Suprapubic skin (tissue), 4 donors: ENCODE data around the gene CCDC87. TPM values are rescaled to one million over a fixed set of nuclear protein-coding genes. Genes with fewer than 3 reads are reported as not detected.

Experiments
- DNase-seq, 2 donors: peaks; one replicate each; pipeline ENCODE4 v3.0.0-alpha.2; 2019; ENCODE audit warnings: low spot score in 2 of 2
- H3K27ac ChIP-seq: fragments of 200-600 bp; sonication (generic); one replicate; pipeline ENCODE4 v1.5.1; 2019
- H3K27me3 ChIP-seq: fragments of 200-600 bp; sonication (generic); one replicate; pipeline ENCODE4 v1.5.1; 2019
- H3K36me3 ChIP-seq: fragments of 200-600 bp; sonication (generic); one replicate; pipeline ENCODE4 v1.5.1; 2019
- H3K4me1 ChIP-seq: fragments of 200-600 bp; sonication (generic); one replicate; pipeline ENCODE4 v1.5.1; 2019
- H3K4me3 ChIP-seq: fragments of 200-600 bp; sonication (generic); one replicate; pipeline ENCODE4 v1.5.1; 2019; ENCODE audit warnings: mild to moderate bottlenecking
- H3K9me3 ChIP-seq: fragments of 200-600 bp; sonication (generic); one replicate; pipeline ENCODE4 v1.5.1; 2019
- CTCF ChIP-seq, 2 donors: fragments of 200-600 bp in 1 of 2; fragments of 450-650 bp in 1 of 2; sonication (generic) in 1 of 2; IDR thresholded peaks; one replicate each; pipeline ENCODE4 v1.5.1; 2016 to 2019; ENCODE audit warnings: antibody characterized with exemption in 2 of 2, mild to moderate bottlenecking in 1 of 2, moderate library complexity in 1 of 2
- EP300 ChIP-seq: sonication (generic); formaldehyde crosslinking; IDR thresholded peaks from one replicate; pipeline ENCODE4 v1.6.1; 2017; ENCODE audit warnings: antibody characterized with exemption
- POLR2A ChIP-seq, 2 donors: fragments of 450-650 bp; IDR thresholded peaks; one replicate each; pipeline ENCODE4 v1.6.1; 2017; ENCODE audit warnings: antibody characterized with exemption in 2 of 2, mild to moderate bottlenecking in 2 of 2, moderate library complexity in 2 of 2
- POLR2AphosphoS5 ChIP-seq, 3 donors: sonication (generic); formaldehyde crosslinking; IDR thresholded peaks; one replicate each; pipeline ENCODE4 v1.6.1; 2017; ENCODE audit warnings: antibody characterized with exemption in 3 of 3
- WGBS: methylation state at CpG from one replicate; pipeline ENCODE4 v1.1.5; 2018; 5-methylcytosine and 5-hydroxymethylcytosine counted together
- total RNA-seq, 4 donors: library from RNA; depleted of rRNA; stranded (reverse); fragments of >200 nt; gene quantifications; one replicate each; pipeline ENCODE4 v1.1.0, GENCODE V29; 2016

The CCDC87 gene
- total RNA-seq, 4 donors from 2014 or later = 0.30 to 0.55 TPM; not detected in 2

- Histone ChIP-seq H3K4me3 (no peak overlapping the region), H3K9me3 (no peaks in the 10 kb centered on the region), H3K36me3 (peaks cover 29% of the 10 kb centered on the region), H3K4me1 (peaks cover 21% of the 10 kb centered on the region), H3K27ac (no peak overlapping the region), H3K27me3 (no peaks in the 10 kb centered on the region)
- WGBS = 92% methylated on average over 14 of the region's 14 CpGs
- DNase-seq = no peak
- TF ChIP-seq EP300 (no peak), POLR2A (IDR thresholded peaks at IDR 0.05) (no peak), POLR2AphosphoS5 (IDR thresholded peaks at IDR 0.05) (no peak), CTCF (IDR thresholded peaks at IDR 0.05) (no peak)
Observed at GRCh38 chr11:66564538-66564937, 28.3 kb downstream of the CCDC87 start.

GRCh38 chr11:66563832-66564231 is 29.0 kb downstream of the CCDC87 start:
- Histone ChIP-seq H3K9me3 (no peaks in the 10 kb centered on the region), H3K4me1 (peaks cover 25% of the 10 kb centered on the region), H3K27ac (no peak overlapping the region), H3K27me3 (no peaks in the 10 kb centered on the region), H3K36me3 (peaks cover 29% of the 10 kb centered on the region), H3K4me3 (no peak overlapping the region)
- no peak for TF ChIP-seq CTCF (IDR thresholded peaks at IDR 0.05)
- TF ChIP-seq POLR2A (IDR thresholded peaks at IDR 0.05) = no peak
- TF ChIP-seq EP300 = no peak
- no peak for TF ChIP-seq POLR2AphosphoS5 (IDR thresholded peaks at IDR 0.05)
- DNase-seq = no peak
- 87% methylated on average over 3 of the region's 10 CpGs for WGBS

- Histone ChIP-seq H3K4me3 (no peak overlapping the region), H3K4me1 (peaks cover 19% of the 10 kb centered on the region), H3K27ac (no peak overlapping the region), H3K27me3 (peaks cover 3% of the 10 kb centered on the region), H3K9me3 (no peaks in the 10 kb centered on the region), H3K36me3 (peaks cover 29% of the 10 kb centered on the region)
- DNase-seq = no peak
- WGBS = 85% methylated on average over 12 of the region's 20 CpGs
- TF ChIP-seq CTCF (IDR thresholded peaks at IDR 0.05) = no peak
- TF ChIP-seq POLR2AphosphoS5 (IDR thresholded peaks at IDR 0.05) = no peak
- TF ChIP-seq POLR2A (IDR thresholded peaks at IDR 0.05) = no peak
- TF ChIP-seq EP300 = no peak
Observed at GRCh38 chr11:66562907-66563583, 29.8 kb downstream of the CCDC87 start.

GRCh38 chr11:66562275-66562674 is 30.6 kb downstream of the CCDC87 start:
- Histone ChIP-seq H3K27me3 (peaks cover 6% of the 10 kb centered on the region), H3K4me3 (no peak overlapping the region), H3K9me3 (no peaks in the 10 kb centered on the region), H3K27ac (no peak overlapping the region), H3K4me1 (peaks cover 11% of the 10 kb centered on the region), H3K36me3 (peaks cover 29% of the 10 kb centered on the region)
- no peak for DNase-seq
- 72% methylated on average over 2 of the region's 2 CpGs for WGBS
- TF ChIP-seq POLR2AphosphoS5 (IDR thresholded peaks at IDR 0.05) (no peak), EP300 (no peak), POLR2A (IDR thresholded peaks at IDR 0.05) (no peak), CTCF (IDR thresholded peaks at IDR 0.05) (no peak)

GRCh38 chr11:66561975-66562248 is 31.0 kb downstream of the CCDC87 start:
- no peak for DNase-seq
- H3K9me3 ChIP-seq = no peaks in the 10 kb centered on the region
- 92% methylated on average over 7 of the region's 9 CpGs for WGBS
- no peak for TF ChIP-seq EP300
- TF ChIP-seq POLR2A (IDR thresholded peaks at IDR 0.05) = no peak
- TF ChIP-seq CTCF (IDR thresholded peaks at IDR 0.05) = no peak
- TF ChIP-seq POLR2AphosphoS5 (IDR thresholded peaks at IDR 0.05) = no peak
- H3K27ac ChIP-seq = no peak overlapping the region
- peaks cover 10% of the 10 kb centered on the region for H3K4me1 ChIP-seq
- peaks cover 9% of the 10 kb centered on the region for H3K27me3 ChIP-seq
- no peak overlapping the region for H3K4me3 ChIP-seq
- peaks cover 29% of the 10 kb centered on the region for H3K36me3 ChIP-seq
